Measurements from ENCODE around the gene STOML2. TPM values are rescaled to one million over a fixed set of nuclear protein-coding genes. Genes with fewer than 3 reads are reported as not detected.

Gene STOML2
- total and polyA plus RNA-seq, 2 donors (not counting 3 experiments of a cell fraction or from before 2014, with no cell fraction given), result 144 to 187 TPM

DNA sequence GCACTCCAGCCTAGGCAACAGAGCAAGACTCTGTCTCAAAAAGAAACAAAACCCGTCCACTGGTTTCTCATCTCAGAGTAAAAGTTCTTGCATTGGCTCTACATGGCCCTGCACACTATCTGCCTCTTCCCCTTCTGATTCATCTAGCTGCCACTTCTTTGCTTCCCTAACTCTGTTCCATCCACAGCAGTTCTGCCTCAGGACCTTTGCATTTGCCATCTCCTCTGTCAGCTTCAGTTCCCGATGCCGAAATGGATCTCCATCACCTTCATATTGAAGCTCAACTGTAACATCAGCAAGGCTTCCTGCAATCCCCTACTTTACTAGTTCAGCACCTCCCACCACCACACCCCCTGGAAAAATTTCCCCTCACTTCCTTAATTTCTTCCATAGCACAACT, 5.4 kb downstream of the STOML2 start:
- no peaks in the 10 kb centered on the region for H3K9me3 ChIP-seq (replicated peaks; ENCODE audit: control insufficient read depth, insufficient read depth, low read length)
- H3K4me3 ChIP-seq (replicated peaks in 1 of 3; ENCODE audit: insufficient read depth in 1 of 3, low read depth in 1 of 3, low read length in 3 of 3), result no peak overlapping the region
- dilution Hi-C loops (cut with MboI; ENCODE audit: extremely low pct_ligation_motif_present, low sequenced_read_pairs), result no loop called here
- no peaks in the 10 kb centered on the region for H3K27me3 ChIP-seq (ENCODE audit: control insufficient read depth in 2 of 2, insufficient read depth in 2 of 2, low read length in 2 of 2)
- no peak overlapping the region for H3K9ac ChIP-seq (replicated peaks; ENCODE audit: extremely low read depth, insufficient read depth, low read length)
- DNase-seq (ENCODE audit: low read depth, low spot score) (no peak), FAIRE-seq (peak; percentile 18)
- H3K4me2 ChIP-seq (ENCODE audit: insufficient read depth, low read length), result no peak overlapping the region
- H2AFZ ChIP-seq (ENCODE audit: low read depth, low read length), result no peak overlapping the region
- ChIA-PET POLR2A (no interaction called here), CTCF (interaction anchor here (1.7 to 2.4 kb wide), 4 partner anchors 16 to 198 kb away, joined by 10 to 38 read pairs (median 12); partner anchors contain the start of genes FANCG and VCP)
- intact Hi-C loops (cut with micrococcal nuclease), result no loop called here
- no peaks in the 10 kb centered on the region for H4K20me1 ChIP-seq (replicated peaks; ENCODE audit: control insufficient read depth, extremely low read depth, insufficient read depth, low read length)
- TF ChIP-seq FOS (IDR thresholded peaks at IDR 0.05; ENCODE audit: borderline replicate concordance, insufficient read depth, low read length) (no peak), GATA2 (IDR thresholded peaks at IDR 0.05; ENCODE audit: insufficient read depth, insufficient read length, low read depth, low read length) (no peak), MYC (IDR thresholded peaks at IDR 0.05; ENCODE audit: low read depth, low read length) (no peak), JUN (IDR thresholded peaks at IDR 0.05; ENCODE audit: borderline replicate concordance, insufficient read depth, insufficient read length, low read depth) (no peak), EZH2 (IDR thresholded peaks at IDR 0.05; ENCODE audit: borderline replicate concordance, low read depth, low read length, severe bottlenecking) (no peak)
- TF ChIP-seq, protein P1, sequence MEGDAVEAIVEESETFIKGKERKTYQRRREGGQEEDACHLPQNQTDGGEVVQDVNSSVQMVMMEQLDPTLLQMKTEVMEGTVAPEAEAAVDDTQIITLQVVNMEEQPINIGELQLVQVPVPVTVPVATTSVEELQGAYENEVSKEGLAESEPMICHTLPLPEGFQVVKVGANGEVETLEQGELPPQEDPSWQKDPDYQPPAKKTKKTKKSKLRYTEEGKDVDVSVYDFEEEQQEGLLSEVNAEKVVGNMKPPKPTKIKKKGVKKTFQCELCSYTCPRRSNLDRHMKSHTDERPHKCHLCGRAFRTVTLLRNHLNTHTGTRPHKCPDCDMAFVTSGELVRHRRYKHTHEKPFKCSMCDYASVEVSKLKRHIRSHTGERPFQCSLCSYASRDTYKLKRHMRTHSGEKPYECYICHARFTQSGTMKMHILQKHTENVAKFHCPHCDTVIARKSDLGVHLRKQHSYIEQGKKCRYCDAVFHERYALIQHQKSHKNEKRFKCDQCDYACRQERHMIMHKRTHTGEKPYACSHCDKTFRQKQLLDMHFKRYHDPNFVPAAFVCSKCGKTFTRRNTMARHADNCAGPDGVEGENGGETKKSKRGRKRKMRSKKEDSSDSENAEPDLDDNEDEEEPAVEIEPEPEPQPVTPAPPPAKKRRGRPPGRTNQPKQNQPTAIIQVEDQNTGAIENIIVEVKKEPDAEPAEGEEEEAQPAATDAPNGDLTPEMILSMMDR (IDR thresholded peaks at IDR 0.05; ENCODE audit: extremely low read depth in 1 of 2, insufficient read depth in 1 of 2, low read depth in 1 of 2, low read length in 2 of 2), result no peak
- TF ChIP-seq, protein P2, sequence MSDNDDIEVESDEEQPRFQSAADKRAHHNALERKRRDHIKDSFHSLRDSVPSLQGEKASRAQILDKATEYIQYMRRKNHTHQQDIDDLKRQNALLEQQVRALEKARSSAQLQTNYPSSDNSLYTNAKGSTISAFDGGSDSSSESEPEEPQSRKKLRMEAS (IDR thresholded peaks at IDR 0.05; ENCODE audit: insufficient read depth, insufficient read length), result no peak
- no peak overlapping the region for H3K27ac ChIP-seq (ENCODE audit: insufficient read depth, low read depth, low read length)
- no TSS peak for BruUV-seq (replicated peaks)
- H3K9me1 ChIP-seq (replicated peaks; ENCODE audit: control insufficient read depth, extremely low read depth, insufficient read depth, low read length), result no peaks in the 10 kb centered on the region
- H3K4me1 ChIP-seq (ENCODE audit: control insufficient read depth, extremely low read depth, insufficient read depth, low read length), result peaks cover 9% of the 10 kb centered on the region
- peaks cover 10% of the 10 kb centered on the region for H3K79me2 ChIP-seq (ENCODE audit: control insufficient read depth, insufficient read depth, low read length)
- peaks cover 7 to 24% of the 10 kb centered on the region in 2 experiments for H3K36me3 ChIP-seq (ENCODE audit: control insufficient read depth in 2 of 2, extremely low read depth in 1 of 2, insufficient read depth in 2 of 2, low read length in 2 of 2)

Data from endothelial cell of umbilical vein (primary cell).